Cerebellar nuclear complex (tissue), 1 donor: ENCODE results near the gene ADAM33.

Source experiments
- DNase-seq, 2 experiments: peaks; one replicate each; lab custom pipeline; 2025; lab: John Stamatoyannopoulos, UW

ADAM33 gene

GRCh38 chr20:3667434-3668037 lies 14.3 kb downstream of the ADAM33 start:
- no peak for DNase-seq

- DNase-seq = no peak
These were observed 18.0 kb downstream of the ADAM33 start for GRCh38 chr20:3663858-3664257.

DNA sequence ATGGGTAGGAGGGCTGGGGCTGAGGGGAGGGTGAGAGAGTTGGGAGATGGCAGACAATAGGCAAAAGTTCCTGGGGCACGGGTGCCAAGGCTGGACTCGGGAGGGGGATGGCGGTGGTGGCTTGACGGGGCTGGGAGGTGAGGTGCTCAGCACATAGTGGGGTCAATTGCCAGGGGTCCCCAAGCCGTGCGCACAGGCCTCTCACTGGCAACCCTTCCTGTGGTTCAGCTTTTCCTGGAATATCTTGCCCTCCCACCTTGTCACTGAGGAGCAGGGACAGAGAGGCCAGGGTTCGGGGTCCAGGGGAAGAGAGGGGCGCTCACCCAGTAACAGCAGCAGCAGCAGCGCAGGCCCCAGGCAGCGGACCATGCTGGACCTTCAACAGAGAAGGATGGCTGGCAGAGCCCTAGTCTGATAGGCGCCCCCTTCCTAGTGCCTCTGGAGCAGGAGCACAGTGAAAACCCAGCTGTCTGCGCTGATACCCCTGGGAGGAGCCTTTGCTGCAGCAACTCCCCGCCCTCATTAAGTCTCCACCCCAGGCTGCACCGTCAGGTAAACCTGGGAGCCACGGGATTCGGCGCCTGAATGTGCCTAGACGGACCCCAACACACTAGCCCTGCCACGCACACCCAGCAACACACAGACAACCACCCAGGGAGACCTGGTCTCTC lies 18.6 kb downstream of the ADAM33 start, which contains the start of gene GFRA4:
Gene GFRA4, minus strand, starts transcription at position 369 of the 671 bp plus-strand sequence. Its CDS starts 0 bp downstream, at position 369.
- no peak for DNase-seq

GRCh38 chr20:3661814-3662665 lies 19.8 kb downstream of the ADAM33 start:
- DNase-seq = no peak

DNA sequence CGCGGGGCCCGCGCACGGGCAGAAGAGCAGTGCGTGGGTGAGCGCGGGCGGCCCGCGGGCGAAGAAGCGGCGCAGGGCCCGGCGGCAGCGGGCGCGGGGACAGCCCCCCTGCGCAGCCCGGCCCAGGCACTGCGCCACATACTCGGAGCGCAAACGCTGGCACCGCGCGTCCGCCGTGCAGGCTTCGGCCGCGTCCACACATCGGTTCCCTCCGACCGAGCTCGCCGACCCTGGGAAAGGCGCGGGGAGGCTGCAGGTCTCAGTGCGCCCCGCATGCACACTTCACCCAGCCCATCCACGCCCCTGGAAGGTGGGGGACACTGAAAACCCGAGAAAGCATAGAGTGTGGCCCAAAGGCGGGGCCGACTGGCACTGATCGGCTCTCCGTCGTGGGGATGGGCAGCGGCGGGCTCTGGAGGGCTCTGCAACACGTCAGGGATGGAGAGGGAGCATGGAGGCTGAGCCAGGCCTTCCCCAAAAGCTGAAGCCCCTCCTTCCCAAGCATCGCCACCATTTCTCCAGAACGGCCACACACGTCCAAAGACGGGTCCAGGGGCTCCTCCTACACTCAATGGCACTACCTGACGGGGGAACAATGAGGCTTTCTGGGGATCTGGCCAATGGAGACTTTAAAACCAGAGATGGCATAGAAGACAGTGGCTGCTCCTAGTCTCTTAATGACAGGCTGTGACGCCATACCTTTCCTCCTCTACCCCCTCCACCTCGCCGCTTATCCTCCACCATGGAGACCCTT lies 20.6 kb downstream of the ADAM33 start:
- DNase-seq = no peak

- no peak for DNase-seq
These were observed 21.3 kb downstream of the ADAM33 start for GRCh38 chr20:3660262-3661059.

- no peak for DNase-seq
These were observed 22.1 kb downstream of the ADAM33 start for GRCh38 chr20:3659492-3660261.

DNA sequence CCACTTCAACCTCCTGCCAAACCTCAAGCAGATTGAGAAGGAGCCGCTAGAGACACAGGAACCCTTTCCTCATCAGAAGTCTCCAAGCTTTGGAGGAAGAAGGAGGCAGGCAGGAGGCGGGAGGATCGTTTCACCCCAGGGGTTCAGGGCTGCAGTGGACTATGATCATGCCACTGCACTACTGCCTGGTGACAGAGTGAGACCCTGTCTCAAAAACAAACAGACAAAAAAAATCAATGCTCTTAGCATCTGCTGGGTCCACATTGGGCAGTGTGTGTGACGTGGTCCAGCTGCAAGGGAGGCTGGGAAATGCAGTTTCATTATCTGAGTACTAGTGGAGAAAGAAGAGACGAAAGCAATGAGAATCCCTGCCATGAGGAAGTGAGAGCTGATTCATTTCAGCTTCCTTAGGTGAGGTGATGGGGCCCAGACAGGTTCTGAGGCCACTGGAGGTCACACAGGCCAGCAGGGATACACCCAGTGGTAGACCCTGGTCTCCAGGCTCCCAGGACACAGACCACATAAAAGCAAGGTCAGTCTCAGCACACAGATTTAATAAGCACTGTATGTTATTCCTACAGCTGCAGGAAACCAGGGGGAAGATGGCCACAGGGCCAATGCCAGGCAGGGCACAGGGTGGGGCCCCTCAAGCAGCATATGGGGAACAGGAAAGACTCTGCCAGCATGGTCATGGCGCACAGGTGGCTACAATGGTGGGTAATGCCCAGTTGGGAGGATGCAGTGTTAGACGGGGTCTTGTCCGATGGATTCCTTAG lies 22.9 kb downstream of the ADAM33 start:
- DNase-seq = no peak

- no peak for DNase-seq
These were observed 23.6 kb downstream of the ADAM33 start for GRCh38 chr20:3658019-3658715.

DNA sequence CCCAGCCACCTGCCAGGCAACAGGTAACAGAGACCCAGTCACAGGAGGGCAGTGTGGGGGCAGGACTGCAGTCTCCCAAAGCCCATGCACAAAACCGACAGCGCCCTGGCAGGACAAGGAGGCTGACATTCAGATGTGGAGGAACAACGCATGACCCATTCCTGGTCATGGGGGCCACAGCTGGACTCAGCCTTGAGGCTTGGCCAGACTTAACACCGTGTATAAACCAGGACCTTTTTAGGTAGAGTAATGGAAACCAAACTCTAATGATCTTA lies 26.7 kb downstream of the ADAM33 start:
- no peak for DNase-seq

DNA sequence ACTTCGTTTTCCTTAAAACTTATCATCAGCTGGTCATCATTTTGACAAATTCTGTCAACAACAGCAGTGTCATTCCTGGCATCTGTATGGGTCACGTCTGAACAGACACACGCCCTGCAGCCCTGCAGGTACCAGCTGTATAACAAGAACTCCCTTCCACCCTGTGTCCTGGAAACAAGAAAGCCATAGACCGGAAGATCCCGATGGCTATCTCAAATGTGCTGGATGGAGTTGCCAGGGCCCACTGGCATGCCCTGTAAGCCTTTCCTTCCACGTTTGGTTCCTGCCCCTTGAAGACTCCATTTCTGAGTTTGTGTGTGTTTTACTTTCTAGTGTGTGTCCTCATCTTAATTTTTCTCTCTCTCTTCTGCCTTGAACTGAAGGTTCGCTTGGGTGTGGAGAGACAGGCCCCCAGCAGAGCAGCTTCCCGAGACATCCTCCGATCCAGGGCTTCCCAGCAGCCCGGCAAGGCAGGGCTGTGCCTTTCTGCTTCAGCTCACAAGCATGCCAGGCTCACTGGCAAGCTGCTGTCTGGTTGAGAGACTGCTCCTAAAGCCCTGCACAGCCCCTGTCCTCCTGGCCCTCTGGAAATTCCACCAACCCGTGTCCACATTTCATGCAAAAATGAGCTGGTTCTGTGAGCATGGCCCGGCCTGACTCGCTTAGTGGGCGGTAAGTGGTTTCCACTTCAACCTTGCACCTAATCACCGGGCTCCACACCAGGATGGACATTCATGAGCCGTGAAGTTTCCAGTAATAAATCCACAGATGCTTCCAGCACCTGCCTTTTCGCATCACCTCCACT lies 27.3 kb downstream of the ADAM33 start:
- DNase-seq = no peak

DNA sequence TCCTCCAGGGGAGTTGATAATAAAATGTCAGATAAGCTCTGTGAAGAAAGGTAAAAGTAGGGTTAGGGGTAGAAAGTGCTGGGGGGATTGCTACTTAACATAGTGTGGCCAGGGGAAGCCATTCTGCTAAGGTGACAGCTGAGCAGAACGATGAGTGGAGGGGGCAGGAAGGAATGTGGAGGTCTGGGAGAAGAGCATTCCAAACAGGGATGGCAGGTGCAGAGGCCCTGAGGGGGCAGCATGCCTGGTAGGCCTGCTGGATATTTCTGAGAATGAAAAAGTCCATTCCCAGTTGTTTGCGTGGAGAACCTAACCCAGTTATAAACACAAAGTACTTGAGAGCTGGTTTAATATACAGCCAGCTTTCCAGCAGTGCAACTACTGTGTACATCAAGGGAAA lies 27.9 kb downstream of the ADAM33 start:
- DNase-seq = no peak

DNA sequence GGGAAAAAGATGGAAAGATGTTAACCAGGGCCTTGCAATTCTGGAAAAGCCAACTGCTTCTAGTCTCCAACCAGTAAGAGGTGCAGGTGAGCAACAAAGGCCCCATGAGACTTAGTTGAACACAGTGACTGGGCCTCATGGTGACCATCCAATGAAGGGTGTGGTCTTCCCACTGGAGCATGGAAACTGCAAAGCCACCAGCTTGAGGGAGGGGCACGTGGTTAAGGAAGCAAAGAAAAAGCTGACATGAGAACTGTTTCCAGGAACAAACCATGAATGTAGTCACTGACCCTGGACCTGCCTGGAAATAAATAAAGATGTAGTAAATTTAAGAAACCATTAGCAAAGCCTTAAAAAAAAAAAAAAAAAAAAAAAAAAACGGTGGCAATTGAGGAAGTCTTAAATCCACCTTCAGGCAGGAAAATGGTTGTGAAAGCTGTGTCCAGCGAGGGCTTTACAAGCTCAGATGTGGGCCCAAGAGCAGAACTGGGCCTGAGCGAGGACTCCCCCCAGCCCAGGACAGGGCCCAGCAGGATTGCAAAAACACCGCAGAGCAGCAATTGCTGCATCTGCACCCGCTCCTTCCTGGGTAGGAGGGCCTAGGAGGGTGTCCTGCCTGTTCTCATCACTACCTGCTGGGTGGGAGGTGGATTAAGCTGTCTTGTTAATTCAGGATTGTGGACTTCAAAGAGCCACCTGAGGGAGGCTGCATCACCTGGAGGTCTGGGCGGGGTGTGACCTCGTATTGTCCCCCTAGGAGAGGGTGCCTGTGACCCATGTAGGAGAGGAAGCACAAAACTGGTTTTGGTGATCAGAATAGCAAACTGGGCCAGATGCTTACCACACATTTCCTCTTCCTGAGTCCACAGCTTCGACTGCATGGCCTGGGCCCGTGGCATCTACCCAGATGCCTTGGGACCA lies 28.9 kb downstream of the ADAM33 start:
- DNase-seq = no peak

DNA sequence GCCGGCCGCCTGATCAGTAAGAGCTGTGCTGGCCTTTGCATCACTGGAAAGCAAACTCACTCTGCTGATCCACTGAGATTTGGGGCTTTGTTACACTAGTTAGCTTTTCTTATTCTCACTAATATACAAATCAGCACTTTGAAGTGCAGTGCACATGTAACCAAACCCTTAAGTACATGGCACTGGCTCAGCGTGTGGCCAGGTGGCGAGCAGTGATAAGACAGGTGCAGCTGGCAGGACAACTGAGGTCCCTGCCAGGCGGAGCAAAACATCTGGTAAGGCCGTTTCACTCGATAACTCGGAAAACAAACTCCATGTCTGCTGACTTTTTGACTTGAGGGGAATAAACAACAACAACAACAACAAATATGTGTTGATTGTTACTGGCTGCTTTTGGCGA lies 29.6 kb downstream of the ADAM33 start:
- no peak for DNase-seq

DNA sequence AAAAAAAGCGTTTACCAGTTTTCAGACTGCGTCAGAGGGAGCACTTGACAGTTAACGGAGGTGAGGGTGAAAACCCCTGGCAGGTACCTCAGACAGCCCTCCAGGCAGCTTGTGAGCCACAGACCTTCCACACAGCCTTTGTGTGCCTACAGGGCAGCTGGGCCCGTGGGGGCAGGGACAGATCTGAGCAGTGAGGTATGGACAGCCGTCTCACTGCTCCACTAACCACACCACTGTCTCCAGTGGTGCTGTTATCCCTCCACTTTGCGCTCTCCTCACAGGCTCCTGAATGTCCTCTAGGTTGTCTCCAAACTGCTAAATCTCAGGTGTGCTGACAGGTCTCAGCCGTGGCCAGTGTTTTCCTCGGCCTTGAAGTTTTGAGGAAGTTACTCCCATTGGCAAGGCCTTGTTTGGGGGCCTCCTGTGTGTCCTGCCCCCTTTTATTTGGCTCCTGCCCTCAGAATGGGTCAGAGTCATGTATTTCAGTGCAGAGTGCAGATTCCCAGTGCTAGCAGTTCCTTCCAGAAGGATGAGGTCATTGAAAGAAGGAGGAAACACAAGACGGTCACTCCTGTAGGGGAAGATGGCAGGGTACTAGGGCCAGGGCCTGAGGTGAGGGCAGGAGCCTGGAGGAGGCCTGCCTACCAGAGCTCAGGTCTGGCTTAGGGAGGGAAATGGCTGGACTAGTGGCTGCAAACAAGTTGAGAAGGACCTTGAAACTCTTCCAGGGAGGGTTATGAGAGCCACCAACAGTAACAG lies 30.4 kb downstream of the ADAM33 start:
- DNase-seq = no peak

DNA sequence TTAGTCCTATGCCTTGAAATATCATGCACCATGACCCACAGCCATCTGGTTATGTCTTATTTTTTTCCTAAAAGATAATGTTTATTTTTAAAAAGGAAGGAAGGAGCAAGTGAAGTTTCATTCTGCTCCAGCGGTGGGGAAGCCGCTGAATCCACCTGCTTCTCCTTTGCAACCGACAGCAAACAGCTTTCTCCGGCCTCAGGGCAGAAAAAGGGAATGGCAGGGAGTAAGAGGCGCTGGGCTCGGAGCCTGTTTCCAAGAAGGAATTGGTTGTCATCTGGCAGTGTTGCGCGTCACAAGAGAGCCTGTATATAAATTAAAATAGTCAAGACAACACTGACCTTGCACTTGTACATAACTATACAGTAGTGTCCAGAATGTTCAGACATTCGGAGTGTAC lies 32.9 kb downstream of the ADAM33 start:
- DNase-seq = no peak

GRCh38 chr20:3647473-3647872 lies 34.3 kb downstream of the ADAM33 start:
- no peak for DNase-seq
